A204.1 (cell line): ENCODE measurements around the gene TMEM260.
"Not testable (repeated sequence)": the region's sequence is repeated elsewhere in the genome, so short reads cannot be mapped to it uniquely, and the experiment has no call there.

Experiments used
- FAIRE-seq: peaks from 2 replicates; lab custom pipeline; 2012; peaks lifted over from hg19 to GRCh38; lab: Jason Lieb, UNC

The TMEM260 gene

GRCh38 chr14:56678838-56679237 is 99.2 kb downstream of the TMEM260 start:
- FAIRE-seq: no peak

DNA sequence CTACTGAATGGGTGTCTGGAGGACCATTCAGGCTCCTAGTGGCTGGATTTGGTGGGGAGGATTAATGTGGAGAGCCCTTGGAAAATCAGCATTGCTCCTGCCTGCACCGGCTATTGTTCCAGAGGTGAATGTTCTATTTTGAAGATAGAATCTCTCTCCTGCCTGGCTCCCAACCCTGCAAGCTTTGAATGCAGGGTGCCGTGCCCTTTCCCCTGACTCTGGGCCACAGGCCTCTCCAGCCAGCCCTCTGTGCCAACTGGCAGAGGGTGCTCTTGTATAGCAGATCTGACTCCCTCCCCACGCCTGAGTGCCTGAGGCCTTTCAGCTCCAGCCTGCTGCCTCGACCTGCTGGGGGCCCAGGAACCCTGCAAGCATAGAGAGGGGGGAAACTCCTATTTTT is 106.8 kb downstream of the TMEM260 start:
- no peak for FAIRE-seq

- FAIRE-seq: no peak
These were observed 107.5 kb downstream of the TMEM260 start for GRCh38 chr14:56687123-56687522.

DNA sequence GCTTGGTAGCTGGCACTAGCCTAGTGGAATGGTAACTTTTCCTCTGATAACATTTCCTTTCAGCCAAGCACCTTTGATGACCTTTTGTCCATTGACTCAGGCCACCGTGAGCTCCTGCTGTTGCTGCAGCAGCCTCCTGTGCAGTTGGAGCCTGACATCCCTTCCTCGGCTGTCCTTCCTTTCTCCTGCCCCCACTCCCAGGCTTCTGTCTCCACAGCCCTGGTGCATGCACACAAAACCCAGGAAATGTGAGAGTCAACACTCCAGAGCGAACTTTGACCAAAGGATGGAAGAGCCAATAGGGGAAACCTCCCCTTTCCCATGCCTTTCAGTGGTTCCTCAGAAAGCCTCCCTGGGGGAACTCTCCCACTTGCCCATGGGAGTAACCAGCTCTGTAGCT is 115.0 kb downstream of the TMEM260 start:
- no peak for FAIRE-seq

GRCh38 chr14:56695216-56695615 is 115.6 kb downstream of the TMEM260 start:
- FAIRE-seq: not testable (repeated sequence)
